Ovary (tissue), 3 donors: ENCODE results near the gene FNDC11.

Experiments used
- CTCF ChIP-seq, 3 donors: fragments of 450-650 bp in 2 of 3; fragments of 200-600 bp in 1 of 3; IDR thresholded peaks; one replicate each; pipeline versions ENCODE4 v1.5.1 to v1.8.0; 2016 to 2022; ENCODE audit warnings: antibody characterized with exemption in 3 of 3, mild to moderate bottlenecking in 1 of 3
- POLR2A ChIP-seq: fragments of 450-650 bp; IDR thresholded peaks from one replicate; pipeline ENCODE4 v1.6.1; 2017; ENCODE audit warnings: antibody characterized with exemption, mild to moderate bottlenecking, moderate library complexity
- donor health status: DM: no; HTN: no; CAD: no.

GRCh38 chr20:63598479-63599395 lies 44.8 kb downstream of the FNDC11 start:
- TF ChIP-seq CTCF (IDR thresholded peaks at IDR 0.05): no peak
- no peak for TF ChIP-seq POLR2A
